Natural killer cell treated with Interleukin-12 subunit alpha and Interleukin-12 subunit beta and Interleukin-15 and Interleukin-18, amount 100 ng/mL, for 72 hours (primary cell): Measurements from ENCODE around the gene HSPA2. TPM values are rescaled to one million over a fixed set of nuclear protein-coding genes. Genes with fewer than 3 reads are reported as not detected.
"Not testable (repeated sequence)": the region's sequence is repeated elsewhere in the genome, so short reads cannot be mapped to it uniquely, and the experiment has no call there.

Experiments
- ATAC-seq, 2 donors: fragments of 150-1000 bp; cut with Tn5 transposase in 1 of 2; sonication (Bioruptor Pico), chemical (Tn5 transposase) in 1 of 2; 2 replicates each; pipeline ENCODE4 v1.10.0; 2021
- DNase-seq: peaks from one replicate; pipeline ENCODE4 v3.0.0; 2022; ENCODE audit warnings: low spot score
- H3K27ac Mint-ChIP-seq, 2 donors: 1 replicate in 1 of 2; 2 replicates in 1 of 2; pipeline ENCODE4 v1.8.0; 2022; ENCODE audit warnings: mixed read lengths in 2 of 2, mild to moderate bottlenecking in 1 of 2, moderate library complexity in 1 of 2
- H3K27me3 Mint-ChIP-seq, 2 donors: 1 replicate in 1 of 2; 2 replicates in 1 of 2; pipeline ENCODE4 v1.8.0; 2022; ENCODE audit warnings: mixed read lengths in 2 of 2
- H3K36me3 Mint-ChIP-seq: one replicate; pipeline ENCODE4 v1.8.0; 2022; ENCODE audit warnings: mixed read lengths
- H3K4me1 Mint-ChIP-seq, 2 donors: 1 replicate in 1 of 2; 2 replicates in 1 of 2; pipeline ENCODE4 v1.8.0; 2022; ENCODE audit warnings: low read depth in 2 of 2, mixed read lengths in 2 of 2, mild to moderate bottlenecking in 1 of 2
- H3K4me3 Mint-ChIP-seq: one replicate; pipeline ENCODE4 v1.8.0; 2022; ENCODE audit warnings: mixed read lengths
- H3K9me3 Mint-ChIP-seq: 2 replicates; pipeline ENCODE4 v1.8.0; 2022; ENCODE audit warnings: mixed read lengths
- total RNA-seq, 2 donors: library from RNA; stranded (reverse); gene quantifications; one replicate each; pipeline ENCODE4 v1.2.3, GENCODE V29; 2022

The HSPA2 gene
- total RNA-seq, 2 donors from 2014 or later: 5.7 to 12.5 TPM

GRCh38 chr14:64554556-64554955, 14.0 kb downstream of the HSPA2 start:
- Mint-ChIP-seq H3K4me3 (no peak overlapping the region), H3K27ac (no peak overlapping the region), H3K27me3 (peaks cover 18 to 20% of the 10 kb centered on the region in 2 donors), H3K4me1 (peaks cover 6 to 7% of the 10 kb centered on the region in 2 donors), H3K9me3 (no peaks in the 10 kb centered on the region), H3K36me3 (no peaks in the 10 kb centered on the region)
- ATAC-seq (no peak), DNase-seq (no peak)

- no peaks in the 10 kb centered on the region for H3K9me3 Mint-ChIP-seq
- H3K27me3 Mint-ChIP-seq: peaks cover 12 to 13% of the 10 kb centered on the region in 2 donors
- DNase-seq (no peak), ATAC-seq (no peak)
- no peak overlapping the region for H3K4me3 Mint-ChIP-seq
- no peaks in the 10 kb centered on the region for H3K36me3 Mint-ChIP-seq
- peaks cover 6 to 9% of the 10 kb centered on the region in 2 donors for H3K4me1 Mint-ChIP-seq
- no peak overlapping the region for H3K27ac Mint-ChIP-seq
Observed at GRCh38 chr14:64556526-64556925, 16.0 kb downstream of the HSPA2 start.

GRCh38 chr14:64558216-64558615, 17.7 kb downstream of the HSPA2 start:
- not testable (repeated sequence) for H3K4me1 Mint-ChIP-seq, H3K36me3 Mint-ChIP-seq, H3K27me3 Mint-ChIP-seq, H3K4me3 Mint-ChIP-seq, ATAC-seq, H3K9me3 Mint-ChIP-seq, H3K27ac Mint-ChIP-seq, DNase-seq

- Mint-ChIP-seq H3K27ac (no peak overlapping the region), H3K9me3 (no peaks in the 10 kb centered on the region), H3K4me1 (peaks cover 6 to 9% of the 10 kb centered on the region in 2 donors), H3K36me3 (no peaks in the 10 kb centered on the region), H3K27me3 (peaks cover 0 to 2% of the 10 kb centered on the region in 2 donors), H3K4me3 (no peak overlapping the region)
- ATAC-seq (no peak), DNase-seq (no peak)
Observed at GRCh38 chr14:64561631-64562030, 21.1 kb downstream of the HSPA2 start.

- H3K27me3 Mint-ChIP-seq: peaks cover 0 to 4% of the 10 kb centered on the region in 2 donors
- H3K36me3 Mint-ChIP-seq: no peaks in the 10 kb centered on the region
- DNase-seq: no peak
- no peak overlapping the region for H3K4me3 Mint-ChIP-seq
- no peak overlapping the region for H3K27ac Mint-ChIP-seq
- no peaks in the 10 kb centered on the region for H3K9me3 Mint-ChIP-seq
- no peak for ATAC-seq
- H3K4me1 Mint-ChIP-seq: peaks cover 6 to 9% of the 10 kb centered on the region in 2 donors
Observed at GRCh38 chr14:64562436-64562835, 21.9 kb downstream of the HSPA2 start.

- Mint-ChIP-seq H3K36me3 (no peaks in the 10 kb centered on the region), H3K27me3 (peaks cover 0 to 2% of the 10 kb centered on the region in 2 donors), H3K4me1 (peaks cover 6 to 9% of the 10 kb centered on the region in 2 donors), H3K4me3 (no peak overlapping the region), H3K9me3 (no peaks in the 10 kb centered on the region), H3K27ac (no peak overlapping the region)
- DNase-seq: no peak
- no peak for ATAC-seq
Observed at GRCh38 chr14:64563696-64564095, 23.2 kb downstream of the HSPA2 start.

- DNase-seq (no peak), ATAC-seq (no peak)
- Mint-ChIP-seq H3K4me3 (no peak overlapping the region), H3K27ac (no peak overlapping the region), H3K4me1 (no peaks in the 10 kb centered on the region), H3K27me3 (peaks cover 0 to 4% of the 10 kb centered on the region in 2 donors), H3K36me3 (no peaks in the 10 kb centered on the region), H3K9me3 (no peaks in the 10 kb centered on the region)
Observed at GRCh38 chr14:64566651-64567122, 26.1 kb downstream of the HSPA2 start.

GRCh38 chr14:64569138-64569631, 28.6 kb downstream of the HSPA2 start:
- Mint-ChIP-seq H3K4me3 (no peak overlapping the region), H3K4me1 (no peaks in the 10 kb centered on the region), H3K27ac (no peak overlapping the region), H3K27me3 (peaks cover 0 to 4% of the 10 kb centered on the region in 2 donors), H3K9me3 (no peaks in the 10 kb centered on the region), H3K36me3 (no peaks in the 10 kb centered on the region)
- ATAC-seq (no peak), DNase-seq (no peak)

GRCh38 chr14:64569646-64570045, 29.1 kb downstream of the HSPA2 start:
- DNase-seq, H3K27me3 Mint-ChIP-seq, H3K9me3 Mint-ChIP-seq, H3K4me1 Mint-ChIP-seq, H3K4me3 Mint-ChIP-seq, H3K36me3 Mint-ChIP-seq, ATAC-seq, H3K27ac Mint-ChIP-seq: not testable (repeated sequence)

GRCh38 chr14:64572386-64573104, 32.0 kb downstream of the HSPA2 start:
- H3K36me3 Mint-ChIP-seq: no peaks in the 10 kb centered on the region

GRCh38 chr14:64573109-64573508, 32.6 kb downstream of the HSPA2 start:
- Mint-ChIP-seq H3K9me3 (no peaks in the 10 kb centered on the region), H3K27me3 (peaks cover 0 to 2% of the 10 kb centered on the region in 2 donors), H3K27ac (no peak overlapping the region), H3K36me3 (no peaks in the 10 kb centered on the region), H3K4me1 (no peaks in the 10 kb centered on the region), H3K4me3 (no peak overlapping the region)
- ATAC-seq: no peak
- no peak for DNase-seq

More at GRCh38 chr14:64572386-64573104, 32.0 kb downstream of the HSPA2 start:
- DNase-seq (no peak), ATAC-seq (no peak)
- Mint-ChIP-seq H3K9me3 (no peaks in the 10 kb centered on the region), H3K4me1 (no peaks in the 10 kb centered on the region), H3K27ac (no peak overlapping the region), H3K4me3 (no peak overlapping the region), H3K27me3 (peaks cover 0 to 2% of the 10 kb centered on the region in 2 donors)

- Mint-ChIP-seq H3K9me3 (no peaks in the 10 kb centered on the region), H3K4me1 (no peaks in the 10 kb centered on the region), H3K27me3 (peaks cover 0 to 2% of the 10 kb centered on the region in 2 donors), H3K36me3 (no peaks in the 10 kb centered on the region), H3K4me3 (no peak overlapping the region), H3K27ac (no peak overlapping the region)
- ATAC-seq: no peak
- no peak for DNase-seq
Observed at GRCh38 chr14:64574371-64575107, 34.0 kb downstream of the HSPA2 start.

- no peaks in the 10 kb centered on the region for H3K27me3 Mint-ChIP-seq
Observed at GRCh38 chr14:64577211-64577610, 36.7 kb downstream of the HSPA2 start.

GRCh38 chr14:64580467-64580866, 39.9 kb downstream of the HSPA2 start:
- DNase-seq: no peak
- no peak overlapping the region for H3K27ac Mint-ChIP-seq
- no peaks in the 10 kb centered on the region for H3K27me3 Mint-ChIP-seq
- H3K4me1 Mint-ChIP-seq: no peaks in the 10 kb centered on the region
- H3K4me3 Mint-ChIP-seq: no peak overlapping the region
- no peaks in the 10 kb centered on the region for H3K9me3 Mint-ChIP-seq
- ATAC-seq: no peak
- H3K36me3 Mint-ChIP-seq: no peaks in the 10 kb centered on the region

More at GRCh38 chr14:64577211-64577610, 36.7 kb downstream of the HSPA2 start:
- no peak for DNase-seq
- H3K9me3 Mint-ChIP-seq: no peaks in the 10 kb centered on the region
- no peaks in the 10 kb centered on the region for H3K36me3 Mint-ChIP-seq
- ATAC-seq: no peak
- H3K27ac Mint-ChIP-seq: no peak overlapping the region
- no peak overlapping the region for H3K4me3 Mint-ChIP-seq
- H3K4me1 Mint-ChIP-seq: no peaks in the 10 kb centered on the region
